Activated CD4-positive, alpha-beta T cell treated with anti-CD3 and anti-CD28 coated beads for 48 hours (primary cell): ENCODE measurements around the gene OR51M1.

Experiments
- DNase-seq: peaks from one replicate; pipeline ENCODE4 v3.0.0-alpha.2; 2020

Gene OR51M1

GRCh38 chr11:5390210-5390609 lies 6.6 kb downstream of the OR51M1 start:
- no peak for DNase-seq

GRCh38 chr11:5394091-5394490 lies 10.5 kb downstream of the OR51M1 start:
- no peak for DNase-seq

GRCh38 chr11:5398936-5399335 lies 15.3 kb downstream of the OR51M1 start:
- DNase-seq: no peak

DNA sequence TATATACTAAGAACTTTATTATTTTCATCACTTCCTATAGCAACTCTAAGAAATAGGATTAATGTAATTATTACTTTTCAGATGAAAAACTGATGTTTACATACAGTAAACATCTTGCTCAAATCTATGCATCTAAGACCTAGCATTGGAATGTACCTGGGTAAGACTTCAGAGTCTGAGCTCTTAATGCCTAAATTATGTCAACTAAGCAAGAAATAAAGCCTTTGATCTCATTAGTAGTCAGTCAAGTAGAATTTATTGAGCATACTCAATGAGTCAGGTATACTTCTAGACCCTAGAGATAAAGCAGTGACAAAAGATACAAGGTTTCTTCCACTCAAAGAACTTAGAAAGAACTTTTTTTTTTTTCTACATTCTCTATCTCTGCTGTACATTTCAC lies 21.6 kb downstream of the OR51M1 start:
- no peak for DNase-seq

DNA sequence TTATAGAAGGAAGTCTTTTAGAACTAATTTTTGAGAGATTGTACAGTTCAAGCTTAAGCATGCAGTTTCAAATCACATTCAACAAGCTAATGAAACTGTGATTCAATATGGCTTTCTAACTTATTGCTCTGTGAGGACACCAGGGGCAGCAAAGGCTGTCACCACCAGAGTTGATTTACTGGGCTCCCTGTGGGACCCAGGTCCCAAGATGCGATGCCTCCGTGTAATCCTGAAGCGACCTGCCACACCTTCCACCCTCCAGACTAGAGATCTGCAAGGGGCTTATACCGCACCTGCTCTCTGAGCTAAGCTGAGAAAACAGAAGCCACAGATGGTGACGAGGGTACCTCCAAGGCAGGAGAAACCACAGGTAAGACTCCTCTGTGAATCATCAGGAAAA lies 37.4 kb downstream of the OR51M1 start:
- DNase-seq: no peak

GRCh38 chr11:5421811-5422210 lies 38.2 kb downstream of the OR51M1 start, which contains the start of gene OR51Q1:
OR51Q1 (plus strand) TSS chr11:5422111; CDS start chr11:5422201, 90 bp downstream.
- DNase-seq: no peak

GRCh38 chr11:5423131-5423530 lies 39.5 kb downstream of the OR51M1 start:
- DNase-seq: no peak

DNA sequence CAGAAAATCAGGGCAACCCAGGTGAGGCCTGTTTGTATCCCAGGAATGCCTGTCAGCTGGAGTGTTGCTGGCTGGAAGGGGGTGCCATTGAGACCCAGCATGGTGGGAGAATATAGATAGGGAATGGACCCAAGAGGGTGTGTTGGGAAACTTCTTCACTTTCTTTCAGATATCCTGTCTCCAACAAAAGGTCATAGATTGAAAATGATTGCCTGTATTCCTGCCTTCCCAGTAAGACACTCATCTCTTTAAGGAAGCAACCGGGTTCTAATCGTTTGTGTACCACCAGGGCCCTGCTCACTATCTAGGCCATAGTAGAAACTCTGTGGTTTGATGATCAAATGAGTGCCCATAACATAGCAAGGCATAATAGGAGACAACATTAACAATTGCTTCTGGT lies 57.8 kb downstream of the OR51M1 start, which contains the start of gene OR51I1:
OR51I1 (minus strand) TSS at position 101 of the 400 bp plus-strand sequence; CDS start at position 101, 0 bp downstream.
- DNase-seq: no peak
